Mesothelial cell of epicardium (in vitro differentiated cells): ENCODE measurements around the gene CBX4. TPM values are rescaled to one million over a fixed set of nuclear protein-coding genes. Genes with fewer than 3 reads are reported as not detected.

Experiments used
- DNase-seq, 2 experiments: peaks; one replicate each; pipeline ENCODE4 v3.0.0; 2021; ENCODE audit warnings: low spot score in 2 of 2; ENCODE audit not compliant: unreplicated experiment in 2 of 2
- H3K27ac Mint-ChIP-seq: 2 replicates; pipeline ENCODE4 v1.8.0; 2021; ENCODE audit warnings: mixed read lengths
- H3K27me3 Mint-ChIP-seq: 2 replicates; pipeline ENCODE4 v1.8.0; 2021; ENCODE audit warnings: low read depth, mixed read lengths
- H3K36me3 Mint-ChIP-seq: 2 replicates; pipeline ENCODE4 v1.8.0; 2021; ENCODE audit warnings: mixed read lengths
- H3K4me1 Mint-ChIP-seq: 2 replicates; pipeline ENCODE4 v1.8.0; 2021; ENCODE audit warnings: mixed read lengths
- H3K4me3 Mint-ChIP-seq: 2 replicates; pipeline ENCODE4 v1.8.0; 2021; ENCODE audit warnings: mild to moderate bottlenecking, moderate library complexity, mixed read lengths
- H3K9me3 Mint-ChIP-seq: 2 replicates; pipeline ENCODE4 v1.8.0; 2021; ENCODE audit warnings: mixed read lengths
- CTCF ChIP-seq: fragments of 200-600 bp; sonication (generic); IDR thresholded peaks from one replicate; pipeline ENCODE4 v1.5.0; 2021; ENCODE audit warnings: antibody characterized with exemption; ENCODE audit not compliant: unreplicated experiment
- total RNA-seq: library from RNA; stranded (reverse); gene quantifications from 3 replicates; pipeline ENCODE4 v1.2.1, GENCODE V29; 2021

Gene CBX4
- total RNA-seq, 1 donor from 2014 or later = 32.1 TPM

- TF ChIP-seq CTCF = no peak
- peaks cover 40% of the 10 kb centered on the region for H3K27me3 Mint-ChIP-seq
- DNase-seq = no peak
- peaks cover 45% of the 10 kb centered on the region for H3K4me1 Mint-ChIP-seq
- peak overlapping the region; percentile 24 for H3K4me3 Mint-ChIP-seq
- H3K36me3 Mint-ChIP-seq = no peaks in the 10 kb centered on the region
- H3K27ac Mint-ChIP-seq = no peak overlapping the region
- H3K9me3 Mint-ChIP-seq = no peaks in the 10 kb centered on the region
These were observed 2.3 kb upstream of the CBX4 start for GRCh38 chr17:79841369-79842135.

- H3K4me3 Mint-ChIP-seq = peak overlapping the region; percentile 17
- H3K27ac Mint-ChIP-seq = no peak overlapping the region
- H3K27me3 Mint-ChIP-seq = peaks cover 41% of the 10 kb centered on the region
- H3K36me3 Mint-ChIP-seq = no peaks in the 10 kb centered on the region
- no peaks in the 10 kb centered on the region for H3K9me3 Mint-ChIP-seq
- TF ChIP-seq CTCF = no peak
- DNase-seq = no peak
- peaks cover 47% of the 10 kb centered on the region for H3K4me1 Mint-ChIP-seq
These were observed 1.7 kb upstream of the CBX4 start for GRCh38 chr17:79840989-79841286.

- peak overlapping the region; percentile 41 for H3K4me3 Mint-ChIP-seq
- no peak for TF ChIP-seq CTCF
- H3K27ac Mint-ChIP-seq = no peak overlapping the region
- H3K4me1 Mint-ChIP-seq = peaks cover 43% of the 10 kb centered on the region
- DNase-seq = peak in 1 of 2 experiments; percentile 58
- H3K27me3 Mint-ChIP-seq = peaks cover 46% of the 10 kb centered on the region
- H3K36me3 Mint-ChIP-seq = no peaks in the 10 kb centered on the region
- H3K9me3 Mint-ChIP-seq = no peaks in the 10 kb centered on the region
These were observed 1.2 kb upstream of the CBX4 start for GRCh38 chr17:79840269-79840988.

GRCh38 chr17:79838522-79839274, 542 bp downstream of the CBX4 start:
- H3K36me3 Mint-ChIP-seq = peaks cover 3% of the 10 kb centered on the region
- H3K27me3 Mint-ChIP-seq = peaks cover 58% of the 10 kb centered on the region
- H3K27ac Mint-ChIP-seq = peak overlapping the region; percentile 96
- H3K4me3 Mint-ChIP-seq = peak overlapping the region; percentile 84
- no peaks in the 10 kb centered on the region for H3K9me3 Mint-ChIP-seq
- peak in 1 of 2 experiments; percentile 75 for DNase-seq
- peaks cover 45% of the 10 kb centered on the region for H3K4me1 Mint-ChIP-seq
- TF ChIP-seq CTCF = no peak

GRCh38 chr17:79837888-79838521, 1.2 kb downstream of the CBX4 start:
- H3K4me1 Mint-ChIP-seq = peaks cover 45% of the 10 kb centered on the region
- peaks cover 57% of the 10 kb centered on the region for H3K27me3 Mint-ChIP-seq
- peak overlapping the region; percentile 96 for H3K27ac Mint-ChIP-seq
- H3K4me3 Mint-ChIP-seq = peak overlapping the region; percentile 84
- H3K36me3 Mint-ChIP-seq = peaks cover 5% of the 10 kb centered on the region
- no peaks in the 10 kb centered on the region for H3K9me3 Mint-ChIP-seq
- no peak for DNase-seq
- no peak for TF ChIP-seq CTCF
